KBM-7 (cell line): Measurements from ENCODE around the gene PAIP1.
"Not testable (repeated sequence)": the region's sequence is repeated elsewhere in the genome, so short reads cannot be mapped to it uniquely, and the experiment has no call there.

Source experiments
- DNase-seq: peaks from one replicate; pipeline ENCODE4 v3.0.0-alpha.2; 2015
- in situ Hi-C: fragments of 300-500 bp; cut with MboI; formaldehyde crosslinking; loops from 2 replicates; pipeline ENCODE4 v1.14.3; 2020; ENCODE audit warnings: low sequenced_read_pairs, low pct_unique_long_range_greater_than_20kb, mixed read lengths

Gene PAIP1

DNA sequence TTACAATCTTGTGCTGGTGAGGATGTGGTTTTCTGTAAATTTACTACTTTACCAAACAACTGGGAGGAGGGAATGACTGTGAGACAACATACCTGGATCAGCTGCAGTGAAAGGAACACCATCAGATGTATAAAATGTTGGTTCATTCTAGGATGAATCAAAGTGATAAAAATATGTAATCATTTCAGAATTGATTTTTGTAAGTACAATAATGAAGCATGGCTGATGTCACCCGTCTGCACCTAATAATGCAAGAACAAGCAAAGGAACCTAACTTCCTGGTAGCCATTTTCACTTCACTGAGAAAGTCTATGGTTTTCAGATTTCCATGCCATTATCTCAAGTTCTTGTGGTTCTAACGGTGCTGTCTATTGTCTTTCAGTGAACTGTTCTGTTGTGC lies 23.2 kb downstream of the PAIP1 start:
- in situ Hi-C loops: no loop called here

DNA sequence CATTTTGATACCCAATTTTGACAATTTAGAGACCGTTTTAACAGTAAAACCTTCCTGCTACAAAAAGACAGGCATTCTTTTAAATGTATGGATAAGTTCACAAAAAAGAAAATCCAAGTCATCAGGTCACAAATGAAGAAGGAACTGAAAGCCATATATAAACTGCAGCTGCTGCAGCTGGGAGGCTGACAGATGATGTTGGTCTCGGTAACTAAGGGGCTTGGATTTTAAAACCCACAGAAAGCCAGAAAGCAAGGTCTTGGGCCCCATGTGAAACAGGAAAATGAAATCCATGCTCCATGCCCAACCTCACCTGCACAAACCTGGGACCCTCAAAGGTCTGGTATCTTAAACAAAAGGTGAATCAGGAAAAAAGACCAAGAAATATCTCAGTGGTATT lies 26.2 kb downstream of the PAIP1 start:
- in situ Hi-C loops: no loop called here
- no peak for DNase-seq

More for the DNA sequence above, 23.2 kb downstream of the PAIP1 start:
- DNase-seq: no peak

DNA sequence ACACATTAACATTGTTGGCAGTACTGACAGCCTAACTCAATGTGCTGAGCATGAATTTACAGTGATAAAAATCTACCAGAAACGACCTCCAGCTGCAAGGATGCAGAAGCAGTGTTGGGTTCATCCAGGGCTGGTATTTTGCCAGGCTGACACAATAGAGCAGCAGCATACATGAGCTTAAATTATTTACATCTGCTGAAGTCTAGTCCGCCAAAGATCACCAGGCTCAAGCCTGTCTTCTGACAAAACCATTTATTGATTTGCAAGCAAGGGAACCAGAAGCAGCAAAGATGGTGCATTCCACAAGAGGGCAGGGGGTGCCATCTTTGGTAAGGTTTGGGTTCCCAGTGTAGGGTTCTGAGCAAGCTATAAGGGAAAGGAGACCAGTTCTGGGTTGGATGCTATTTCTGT lies 33.2 kb downstream of the PAIP1 start:
- in situ Hi-C loops: no loop called here
- DNase-seq: no peak

DNA sequence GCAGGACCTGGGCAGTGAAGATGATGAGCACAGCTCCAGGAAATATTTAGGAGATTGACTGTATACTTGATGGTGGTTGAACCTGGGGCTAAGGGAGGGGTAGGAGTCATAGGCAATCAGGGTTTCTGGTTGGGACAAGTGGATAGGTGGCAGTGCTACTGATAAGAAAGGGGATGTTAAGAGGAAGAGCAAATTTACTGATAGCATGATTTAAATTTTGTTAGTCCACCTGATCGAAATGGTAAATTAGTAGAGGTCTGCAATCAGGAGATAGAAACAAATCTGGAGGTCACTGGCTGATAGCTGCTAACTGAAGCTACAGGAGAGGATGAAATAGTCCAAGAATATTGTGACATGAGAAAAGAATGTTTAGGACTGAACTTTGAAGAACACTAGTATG lies 36.3 kb downstream of the PAIP1 start:
- in situ Hi-C loops: no loop called here
- DNase-seq: no peak

DNA sequence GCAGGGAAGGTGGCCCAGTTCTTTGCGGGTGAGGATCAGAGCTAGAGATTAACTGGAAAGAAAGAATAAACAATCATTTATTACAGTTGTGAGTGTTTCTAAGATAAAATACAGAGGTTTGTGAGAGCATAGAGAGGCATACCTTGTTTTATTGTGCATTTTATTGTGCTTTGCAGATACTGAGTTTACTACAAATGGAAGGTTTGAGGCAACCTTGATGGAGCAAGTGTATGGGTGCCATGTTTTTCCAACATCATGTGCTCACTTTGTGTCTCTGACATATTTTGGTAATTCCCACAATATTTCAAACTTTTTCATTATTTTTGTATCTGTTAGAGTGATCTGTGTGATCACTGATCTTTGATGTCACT lies 41.2 kb downstream of the PAIP1 start:
- in situ Hi-C loops: no loop called here
- DNase-seq: no peak

DNA sequence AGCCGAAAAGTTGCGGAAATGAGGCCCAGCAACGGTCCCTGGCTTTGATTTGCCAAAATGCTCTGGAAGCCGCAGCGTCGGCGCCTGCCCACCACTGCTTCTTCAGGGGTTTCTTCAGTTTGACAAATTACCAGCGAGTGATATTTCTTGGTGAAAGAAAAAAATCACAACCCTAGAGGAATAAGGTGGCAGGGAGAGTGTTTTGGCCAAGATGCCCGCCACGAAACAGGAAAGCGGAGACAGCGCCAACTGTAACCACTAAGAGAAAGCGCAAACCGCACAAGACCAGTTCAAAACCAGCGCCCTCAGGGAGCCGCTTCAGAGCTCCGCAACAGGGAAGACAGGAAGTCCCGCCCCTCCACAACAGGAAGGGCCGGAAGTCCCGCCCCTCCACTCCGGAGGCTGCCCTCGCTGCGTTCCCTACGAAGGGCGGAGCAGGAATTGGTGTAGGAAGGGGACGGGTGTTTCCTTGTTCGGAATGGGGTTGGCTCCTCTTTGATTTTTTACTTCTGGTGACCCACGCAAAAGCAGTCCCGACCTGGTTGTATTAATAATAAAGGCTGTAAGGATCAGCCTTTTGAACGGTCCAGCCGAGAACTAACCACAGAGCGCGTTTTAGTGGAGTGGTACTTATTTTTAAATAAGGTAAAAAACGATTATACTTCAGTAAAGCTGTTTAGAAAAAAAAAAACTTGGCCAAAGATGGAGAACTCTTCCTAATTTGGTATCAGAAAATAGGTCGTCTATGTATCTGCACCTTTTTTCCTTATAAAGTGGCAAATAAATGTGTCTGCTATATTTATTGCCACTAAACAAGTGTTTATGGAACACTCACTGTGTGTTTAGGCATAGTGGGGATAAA lies 41.8 kb downstream of the PAIP1 start, which contains the start of gene C5orf34:
Gene C5orf34, minus strand, starts transcription at position 333 of the 862 bp plus-strand sequence. CDS start 5,809 bp downstream, outside the sequence.
- in situ Hi-C loops: no loop called here
- peak; percentile 98 for DNase-seq

DNA sequence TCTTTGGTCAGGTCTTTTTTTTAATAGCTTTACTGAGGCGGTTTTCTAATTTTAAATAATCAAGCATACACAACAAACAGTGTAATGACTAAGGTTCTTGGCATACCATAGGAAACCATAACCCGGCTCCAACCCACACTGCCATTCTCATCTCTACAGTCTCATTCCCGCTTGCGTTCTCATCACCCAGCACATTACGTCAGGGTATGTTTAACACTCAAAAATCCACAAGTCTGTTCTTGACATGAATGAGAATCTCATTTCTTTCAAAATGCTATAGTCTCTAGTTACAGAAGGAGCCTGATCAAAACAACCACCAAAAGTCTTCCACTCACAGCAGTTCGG lies 42.4 kb downstream of the PAIP1 start:
- no peak for DNase-seq
- in situ Hi-C loops: no loop called here

DNA sequence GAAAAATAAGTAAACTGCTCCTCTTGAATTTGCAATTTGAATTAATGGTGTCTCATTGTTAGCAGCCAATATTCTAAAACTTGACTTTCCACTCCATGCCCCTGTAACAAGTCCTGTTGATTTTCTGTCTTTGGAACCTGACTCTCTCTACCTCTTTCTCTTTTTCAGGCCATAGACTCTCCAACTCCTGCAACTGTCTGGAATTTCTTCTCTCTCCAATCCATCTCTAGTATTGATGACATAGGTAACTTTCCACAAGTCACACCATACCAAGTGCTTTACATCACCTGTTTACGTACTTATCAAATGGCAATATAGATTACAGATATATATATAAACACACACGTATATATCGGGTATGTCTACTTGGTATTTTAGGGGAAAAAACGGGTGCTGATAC lies 42.9 kb downstream of the PAIP1 start:
- in situ Hi-C loops: no loop called here
- DNase-seq: no peak

DNA sequence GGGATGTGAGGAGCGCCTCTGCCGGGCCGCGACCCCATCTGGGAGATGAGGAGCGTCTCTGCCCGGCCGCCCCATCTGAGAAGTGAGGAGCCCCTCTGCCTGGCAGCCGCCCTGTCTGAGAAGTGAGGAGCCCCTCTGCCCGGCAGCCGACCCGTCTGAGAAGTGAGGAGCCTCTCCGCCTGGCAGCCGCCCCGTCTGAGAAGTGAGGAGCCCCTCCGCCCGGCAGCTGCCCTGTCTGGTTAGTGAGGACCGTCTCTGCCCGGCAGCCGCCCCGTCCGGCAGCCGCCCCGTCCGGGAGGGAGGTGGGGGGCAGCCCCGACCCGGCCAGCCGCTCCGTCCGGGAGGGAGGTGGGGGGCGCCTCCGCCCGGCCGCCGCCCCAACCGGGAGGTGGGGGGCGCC lies 45.8 kb downstream of the PAIP1 start:
- DNase-seq, in situ Hi-C loops: not testable (repeated sequence)

DNA sequence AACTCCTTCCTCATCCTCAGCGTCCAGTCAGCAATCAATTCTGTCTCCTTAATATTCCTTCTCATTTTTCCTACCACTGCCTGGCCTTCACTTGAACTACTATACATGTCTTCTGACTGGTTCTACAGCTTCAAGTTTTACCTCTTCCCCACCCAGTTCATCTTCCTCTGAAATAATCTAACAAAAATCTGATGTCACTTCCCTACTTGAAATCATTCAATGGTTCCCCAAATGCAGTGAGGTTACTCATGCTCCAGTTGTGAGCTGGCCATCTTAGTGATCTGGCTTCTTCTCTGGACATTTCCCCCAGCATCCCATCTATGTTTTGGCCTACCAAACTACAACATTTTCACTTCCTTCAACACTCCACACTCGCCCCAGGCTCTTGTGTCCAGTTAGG lies 58.3 kb downstream of the PAIP1 start:
- DNase-seq: no peak
- in situ Hi-C loops: no loop called here

DNA sequence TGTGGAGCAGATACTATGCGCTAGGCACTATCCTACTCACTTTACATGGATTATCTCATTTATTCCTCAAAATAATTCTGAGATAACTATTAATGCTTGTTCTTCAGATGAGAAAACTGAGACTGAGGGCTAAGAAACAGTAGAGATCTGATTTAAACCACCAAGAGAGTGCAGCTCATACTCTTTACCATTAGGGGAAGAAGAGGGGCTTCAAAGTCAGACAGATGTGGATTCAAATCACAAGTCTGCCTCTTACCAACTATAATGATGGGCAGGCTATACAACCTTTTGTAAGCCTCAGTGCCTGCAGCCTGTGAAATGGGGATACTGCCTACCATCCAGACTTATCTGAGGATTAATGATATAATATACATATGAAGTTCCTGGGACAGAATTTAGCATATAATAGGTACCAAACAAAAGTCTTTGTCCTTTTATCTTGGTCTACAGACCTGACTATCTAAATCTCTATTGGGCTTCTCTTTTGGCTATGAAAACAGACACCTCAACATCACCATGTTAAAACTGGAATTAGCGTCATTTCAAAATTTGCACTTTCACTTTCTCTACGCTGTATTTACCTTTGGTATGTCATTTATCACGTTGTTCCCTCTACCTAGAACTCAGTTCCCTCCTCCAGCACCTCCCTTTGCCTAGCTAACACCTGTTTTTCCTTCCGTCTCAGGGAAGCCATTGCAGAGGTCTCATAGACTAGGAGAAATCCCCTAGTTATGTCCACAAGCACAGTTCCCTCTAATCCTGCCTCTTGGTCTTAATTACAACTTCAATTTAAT lies 59.4 kb downstream of the PAIP1 start:
- no peak for DNase-seq
- in situ Hi-C loops: no loop called here

DNA sequence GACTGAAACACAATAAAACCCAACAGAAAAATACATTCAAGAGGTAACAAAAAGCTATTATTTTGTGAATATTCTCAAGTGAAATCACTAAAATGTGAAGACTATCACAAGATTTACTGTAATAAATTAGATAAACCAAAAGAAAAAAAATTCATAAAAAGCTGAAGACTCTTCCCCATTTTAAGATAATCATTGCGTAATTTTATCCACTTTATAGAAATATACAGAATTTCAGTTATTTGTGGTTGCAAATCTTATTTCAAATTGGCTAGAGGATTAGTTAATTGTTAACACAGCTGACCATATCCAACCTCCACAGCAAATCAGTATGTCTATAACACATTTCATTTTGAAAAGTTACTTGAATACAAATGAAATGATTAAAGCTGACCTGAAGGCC lies 65.6 kb downstream of the PAIP1 start:
- no peak for DNase-seq
- in situ Hi-C loops: no loop called here

DNA sequence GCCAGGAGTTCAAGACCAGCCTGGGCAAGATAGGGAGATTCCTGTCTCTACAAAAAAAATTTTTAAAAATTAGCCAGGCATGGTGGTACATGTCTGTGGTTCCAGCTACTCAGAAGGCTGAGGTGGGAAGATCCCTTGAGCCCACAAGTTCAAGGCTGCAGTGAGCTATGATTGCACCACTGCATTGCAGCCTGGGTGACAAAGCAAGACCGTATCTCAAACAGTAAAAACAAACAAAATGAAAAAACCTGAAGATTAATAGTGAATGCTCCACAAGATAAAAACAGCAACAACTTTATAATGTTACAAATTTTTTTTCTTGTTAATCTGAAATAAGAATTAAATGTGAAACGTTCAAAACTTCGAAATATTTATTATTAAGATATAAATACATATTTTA lies 70.5 kb downstream of the PAIP1 start:
- in situ Hi-C loops: no loop called here
- no peak for DNase-seq

DNA sequence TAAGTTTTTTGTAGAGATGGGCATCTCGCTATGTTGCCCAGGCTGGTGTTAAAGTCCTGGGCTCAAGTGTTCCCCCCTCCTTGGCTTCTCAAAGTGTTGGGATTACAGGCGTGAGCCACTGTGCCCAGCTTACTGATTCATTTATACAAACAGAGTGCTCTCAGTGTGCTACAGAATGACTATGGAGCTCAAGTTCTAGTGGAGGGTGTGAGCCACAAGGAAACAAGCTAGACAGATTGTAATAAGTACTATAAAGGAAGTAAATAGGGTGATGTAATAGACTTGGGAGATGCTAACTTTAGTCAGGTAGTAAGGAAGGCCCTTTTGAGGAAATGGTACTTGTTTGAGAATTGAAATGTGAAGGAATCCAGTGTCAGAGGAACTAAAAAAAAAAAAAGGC lies 71.5 kb downstream of the PAIP1 start:
- in situ Hi-C loops: no loop called here
- DNase-seq: no peak

DNA sequence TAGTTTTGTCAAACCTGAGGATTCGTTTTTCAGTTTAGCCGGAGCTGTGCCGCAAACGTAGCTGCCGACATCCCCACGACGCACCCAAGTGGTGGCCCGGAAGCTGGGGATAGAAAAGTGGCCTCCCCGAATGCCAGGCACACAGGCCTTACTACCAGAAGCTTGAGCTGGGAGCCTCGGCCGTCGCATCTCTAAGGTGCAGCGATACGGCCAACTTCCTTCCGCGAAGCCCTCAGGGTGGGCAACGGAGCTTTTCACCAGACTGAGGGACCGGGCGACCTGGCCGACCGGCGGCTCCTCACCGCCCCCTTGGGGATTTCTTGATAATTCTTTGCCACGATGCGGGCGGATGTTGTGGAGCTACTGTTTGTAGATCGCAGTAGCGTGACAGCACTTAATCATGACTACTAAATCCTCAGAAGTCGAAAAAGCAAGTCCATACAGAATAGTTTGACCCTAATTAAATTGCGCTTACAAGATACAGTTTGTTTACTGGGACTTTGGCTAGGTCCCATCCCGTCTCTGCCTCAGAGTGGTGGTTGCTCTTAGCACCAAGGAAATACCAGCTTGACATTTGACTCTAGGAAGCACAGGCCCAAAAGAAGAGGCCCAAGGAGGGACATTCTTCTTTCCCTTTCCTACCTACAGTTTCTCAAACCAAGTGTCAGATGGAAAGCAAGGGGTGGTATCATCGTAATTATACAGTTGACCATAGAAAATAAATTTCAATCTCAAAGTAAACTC lies 72.6 kb downstream of the PAIP1 start:
- peak; percentile 93 for DNase-seq
- in situ Hi-C loops: no loop called here

DNA sequence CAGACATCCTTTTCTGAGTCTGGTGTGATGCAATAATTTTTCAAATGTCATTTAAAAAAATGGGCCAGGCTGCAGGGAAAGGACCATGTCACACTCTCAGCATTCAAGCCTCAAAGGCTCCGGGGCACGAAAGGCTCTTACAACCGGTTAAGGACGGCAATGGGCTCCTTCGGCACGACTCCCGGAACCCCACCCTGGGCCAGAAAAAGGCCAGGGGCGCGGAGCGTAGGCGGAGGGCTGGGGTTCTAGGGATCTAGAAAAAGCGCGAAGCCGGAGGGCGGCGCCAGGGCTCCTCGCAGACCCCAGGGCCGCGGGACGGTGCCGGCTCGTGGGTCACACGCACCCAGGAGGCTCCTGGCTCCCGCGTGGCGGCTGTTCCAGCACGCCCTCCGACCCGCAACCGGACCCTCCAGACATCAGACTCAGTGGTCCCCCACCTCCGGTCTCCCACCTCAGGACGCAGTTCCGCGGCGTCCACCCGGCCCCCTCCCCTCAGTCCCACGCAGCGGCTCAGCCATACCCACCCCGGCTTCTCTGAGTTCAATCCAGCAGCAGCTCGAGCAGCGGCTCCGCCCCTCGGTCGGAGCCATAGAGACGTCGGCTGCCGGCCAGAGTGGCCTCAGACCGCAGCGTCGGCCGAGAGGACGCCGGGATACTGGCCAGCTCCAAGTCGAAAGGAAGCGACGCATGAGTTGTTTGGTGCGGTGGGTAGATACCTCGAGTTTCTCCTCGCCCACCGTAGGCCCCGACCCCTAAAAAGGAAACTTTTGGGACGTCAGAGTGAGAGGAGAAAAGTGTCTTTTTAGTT lies 73.4 kb downstream of the PAIP1 start, which contains the start of gene TMEM267:
Gene TMEM267, minus strand, starts transcription at position 568 of the 808 bp plus-strand sequence. CDS start 29,896 bp downstream, outside the sequence.
- peak; percentile 94 for DNase-seq
- in situ Hi-C loops: no loop called here

DNA sequence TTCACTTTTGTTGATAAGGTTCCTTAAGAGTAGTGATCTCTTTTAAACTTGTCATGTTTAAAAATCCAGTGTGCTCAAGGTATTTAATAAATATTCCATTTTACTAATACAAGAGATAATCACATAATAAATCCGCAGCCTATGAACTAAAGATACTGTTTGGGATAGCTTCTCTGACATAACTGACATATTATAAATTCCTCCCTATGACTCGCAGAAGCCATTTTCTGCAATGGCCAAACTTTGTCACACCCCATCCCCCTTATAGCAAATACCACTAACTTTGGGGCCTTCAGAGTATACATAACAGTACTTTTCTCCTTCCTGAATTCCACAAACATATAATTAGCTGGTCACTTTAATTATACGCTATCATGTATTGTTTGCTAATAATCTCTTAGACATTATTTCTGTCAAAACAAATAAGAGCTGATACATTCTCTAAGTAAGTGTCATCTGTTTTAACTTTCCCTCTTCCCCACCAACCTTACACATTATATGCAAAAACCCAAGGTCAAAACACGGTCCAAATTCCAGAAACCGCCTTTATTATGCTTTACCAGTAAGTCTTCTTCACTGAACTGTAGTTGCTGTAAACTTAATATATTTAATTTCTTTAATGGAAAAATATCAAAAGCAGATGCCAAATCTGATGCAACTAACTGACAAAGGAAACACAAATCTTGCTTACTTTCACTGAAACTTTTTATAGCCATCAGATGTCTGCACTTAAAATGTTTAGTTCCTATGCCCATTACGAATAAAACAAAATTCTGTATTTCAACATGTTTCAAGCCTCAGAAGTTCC lies 74.2 kb downstream of the PAIP1 start:
- in situ Hi-C loops: no loop called here

More for the DNA sequence above, 74.2 kb downstream of the PAIP1 start:
- no peak for DNase-seq
